ENCODE results near the gene ZNF827. TPM values are rescaled to one million over a fixed set of nuclear protein-coding genes. Genes with fewer than 3 reads are reported as not detected.

The ZNF827 gene
- total RNA-seq, 2 donors from 2014 or later, result 5.4 to 13.8 TPM

- Histone ChIP-seq H3K9me3 (no peaks in the 10 kb centered on the region), H3K27me3 (no peaks in the 10 kb centered on the region), H3K4me3 (no peak overlapping the region), H3K36me3 (replicated peaks in 1 of 2; ENCODE audit: insufficient read depth in 1 of 2, low read depth in 2 of 2) (no peaks in the 10 kb centered on the region), H3K4me1 (peaks cover 9% of the 10 kb centered on the region), H3K27ac (no peak overlapping the region)
- no peak for ATAC-seq
- intact Hi-C loops (cut with DNase I), result no loop called here
- TF ChIP-seq POLR2A (IDR thresholded peaks at IDR 0.05) (no peak), CTCF (IDR thresholded peaks at IDR 0.05) (no peak)
- no peak for DNase-seq
- 94 to 96% methylated on average over 2 of the region's 2 CpGs for WGBS, 2 donors
Measured at GRCh38 chr4:145876531-145877180, 62.0 kb downstream of the ZNF827 start.

- no peaks in the 10 kb centered on the region for H3K27me3 ChIP-seq
- intact Hi-C loops (cut with DNase I), result no loop called here
- peaks cover 2% of the 10 kb centered on the region for H3K4me1 ChIP-seq
- H3K4me3 ChIP-seq, result no peak overlapping the region
- H3K36me3 ChIP-seq (replicated peaks in 1 of 2; ENCODE audit: insufficient read depth in 1 of 2, low read depth in 2 of 2), result no peaks in the 10 kb centered on the region
- no peak overlapping the region for H3K27ac ChIP-seq
- TF ChIP-seq CTCF (IDR thresholded peaks at IDR 0.05) (no peak), POLR2A (IDR thresholded peaks at IDR 0.05) (no peak)
- ATAC-seq (no peak), DNase-seq (no peak)
- H3K9me3 ChIP-seq, result no peaks in the 10 kb centered on the region
Measured at GRCh38 chr4:145873901-145874300, 64.7 kb downstream of the ZNF827 start.

DNA sequence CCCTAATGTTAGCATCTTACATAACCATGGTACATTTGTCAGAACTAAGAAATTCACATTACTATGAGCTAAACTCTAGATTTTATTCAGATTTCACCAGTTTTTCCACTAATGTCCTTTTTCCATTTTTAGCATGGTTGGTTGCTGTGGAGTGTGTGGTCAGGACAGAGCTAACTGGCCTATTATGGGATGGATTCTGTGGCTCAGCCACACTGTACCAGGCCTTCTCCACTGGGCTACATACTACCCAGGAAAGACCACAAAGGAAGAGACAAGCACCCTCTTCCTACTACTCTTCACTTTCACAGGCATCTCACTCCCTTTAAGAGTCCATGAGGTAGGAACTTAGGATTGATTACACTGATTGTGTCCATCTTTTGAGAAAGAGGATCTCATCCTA lies 67.4 kb downstream of the ZNF827 start:
- Histone ChIP-seq H3K9me3 (no peaks in the 10 kb centered on the region), H3K27me3 (no peaks in the 10 kb centered on the region), H3K4me3 (no peak overlapping the region), H3K36me3 (replicated peaks in 1 of 2; ENCODE audit: insufficient read depth in 1 of 2, low read depth in 2 of 2) (no peaks in the 10 kb centered on the region), H3K27ac (no peak overlapping the region), H3K4me1 (no peaks in the 10 kb centered on the region)
- intact Hi-C loops (cut with DNase I), result no loop called here
- DNase-seq (no peak), ATAC-seq (no peak)
- TF ChIP-seq CTCF (IDR thresholded peaks at IDR 0.05), result no peak
- TF ChIP-seq POLR2A (IDR thresholded peaks at IDR 0.05), result no peak

- Histone ChIP-seq H3K4me1 (no peaks in the 10 kb centered on the region), H3K27ac (no peak overlapping the region), H3K36me3 (replicated peaks in 1 of 2; ENCODE audit: insufficient read depth in 1 of 2, low read depth in 2 of 2) (no peaks in the 10 kb centered on the region), H3K4me3 (no peak overlapping the region), H3K9me3 (no peaks in the 10 kb centered on the region), H3K27me3 (no peaks in the 10 kb centered on the region)
- 58 to 73% methylated on average over 9 of the region's 9 CpGs for WGBS, 2 donors
- TF ChIP-seq CTCF (IDR thresholded peaks at IDR 0.05), result no peak
- no peak for TF ChIP-seq POLR2A (IDR thresholded peaks at IDR 0.05)
- DNase-seq, result no peak
- no peak for ATAC-seq
- intact Hi-C loops (cut with DNase I), result no loop called here
Measured at GRCh38 chr4:145870155-145871020, 68.2 kb downstream of the ZNF827 start.
